Common myeloid progenitor, CD34-positive (primary cell): Measurements from ENCODE around the gene TUBD1.

Experiments
- CTCF ChIA-PET: fragments of 350-600 bp; sonication (Branson Sonifier 250); formaldehyde crosslinking; loops from one replicate; lab custom pipeline; 2021; ENCODE audit warnings: antibody characterized with exemption; lab: Charles Lee
- POLR2A ChIA-PET: fragments of 350-600 bp; sonication (Branson Sonifier 250); formaldehyde crosslinking; loops from one replicate; lab custom pipeline; 2021; ENCODE audit warnings: antibody characterized with exemption; lab: Charles Lee
- DNase-seq, 3 donors: peaks; one replicate each; pipeline versions ENCODE4 v3.0.0 to v3.0.0-alpha.2; 2013
- H3K27ac ChIP-seq, 2 experiments: 1 replicate in 1 of 2; 2 replicates in 1 of 2; pipeline ENCODE4 v1.7.0; 2013; ENCODE audit warnings: inconsistent platforms in 2 of 2, low read length in 2 of 2, mild to moderate bottlenecking in 2 of 2, low read depth in 1 of 2, moderate library complexity in 1 of 2; ENCODE audit not compliant: severe bottlenecking in 2 of 2, insufficient read depth in 1 of 2, poor library complexity in 1 of 2
- H3K27me3 ChIP-seq, 5 experiments: replicated peaks in 2 of 5; 1 replicate in 3 of 5; 2 replicates in 2 of 5; pipeline versions ENCODE4 v1.6.1 to v1.7.0; 2013; ENCODE audit warnings: low read length in 4 of 5, mild to moderate bottlenecking in 2 of 5, moderate library complexity in 2 of 5, inconsistent platforms in 1 of 5; ENCODE audit not compliant: insufficient read depth in 5 of 5, control insufficient read depth in 4 of 5
- H3K36me3 ChIP-seq, 4 experiments: 1 replicate in 2 of 4; 2 replicates in 2 of 4; pipeline versions ENCODE4 v1.6.1 to v1.7.0; 2013; ENCODE audit warnings: low read length in 3 of 4, control low read depth in 1 of 4, mild to moderate bottlenecking in 1 of 4; ENCODE audit not compliant: control insufficient read depth in 4 of 4, insufficient read depth in 4 of 4
- H3K4me1 ChIP-seq, 4 experiments: 1 replicate in 3 of 4; 2 replicates in 1 of 4; pipeline versions ENCODE4 v1.6.1 to v1.7.1; 2013; ENCODE audit warnings: low read length in 3 of 4, mild to moderate bottlenecking in 3 of 4, control low read depth in 1 of 4, inconsistent platforms in 1 of 4, moderate library complexity in 1 of 4; ENCODE audit not compliant: control insufficient read depth in 4 of 4, insufficient read depth in 4 of 4; ENCODE audit errors: control extremely low read depth in 1 of 4
- H3K4me3 ChIP-seq, 7 experiments: 1 replicate in 4 of 7; 2 replicates in 3 of 7; pipeline versions ENCODE4 v1.5.1 to v1.7.0; 2013; ENCODE audit warnings: mild to moderate bottlenecking in 7 of 7, low read length in 6 of 7, moderate library complexity in 6 of 7, inconsistent platforms in 2 of 7, low read depth in 2 of 7, control low read depth in 1 of 7; ENCODE audit not compliant: insufficient read depth in 4 of 7, control insufficient read depth in 1 of 7; ENCODE audit errors: extremely low read depth in 1 of 7
- H3K9me3 ChIP-seq, 5 experiments: 1 replicate in 4 of 5; 2 replicates in 1 of 5; pipeline versions ENCODE4 v1.6.1 to v1.7.1; 2013; ENCODE audit warnings: low read length in 4 of 5, mild to moderate bottlenecking in 2 of 5, inconsistent platforms in 1 of 5, low read depth in 1 of 5, moderate library complexity in 1 of 5; ENCODE audit not compliant: control insufficient read depth in 4 of 5, insufficient read depth in 2 of 5; ENCODE audit errors: control extremely low read depth in 1 of 5
- WGBS: methylation state at CpG from one replicate; pipeline ENCODE4 v1.1.5; 2013; ENCODE audit not compliant: insufficient coverage; 5-methylcytosine and 5-hydroxymethylcytosine counted together

The TUBD1 gene

DNA sequence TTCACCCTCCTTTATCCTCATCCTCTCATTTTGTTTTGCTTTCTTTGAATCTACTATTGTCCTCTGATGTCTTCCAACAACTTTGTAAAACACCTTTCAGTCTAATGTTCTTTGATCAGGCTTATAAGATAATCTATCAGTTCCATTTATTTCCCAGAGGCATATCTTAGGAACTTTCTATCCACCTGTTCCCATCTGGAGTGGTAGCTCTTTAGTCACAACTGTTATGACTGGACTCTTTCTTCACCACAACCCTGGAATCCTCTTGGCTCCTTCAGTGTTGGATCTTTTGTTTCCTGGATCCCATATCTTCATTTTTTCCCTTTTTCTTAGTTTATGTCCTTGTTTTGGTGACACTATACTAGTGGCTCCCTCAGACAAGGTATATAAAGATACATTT is 23.7 kb upstream of the TUBD1 start:
- no peak for DNase-seq
- CTCF ChIA-PET = interaction anchor here (1.3 kb wide), 1 partner anchor 11 kb away, joined by 3 read pairs; no protein-coding TSS in a partner anchor
- H3K36me3 ChIP-seq = peaks cover 9 to 60% (median 39%) of the 10 kb centered on the region in 4 experiments
- H3K4me3 ChIP-seq = no peak overlapping the region
- no peaks in the 10 kb centered on the region for H3K9me3 ChIP-seq
- POLR2A ChIA-PET = no interaction called here
- H3K4me1 ChIP-seq = no peaks in the 10 kb centered on the region
- no peaks in the 10 kb centered on the region for H3K27me3 ChIP-seq
- H3K27ac ChIP-seq = no peak overlapping the region

GRCh38 chr17:59914274-59914854 is 21.6 kb upstream of the TUBD1 start:
- WGBS = 100% methylated on average over 1 of the region's 1 CpG
- no peak overlapping the region for H3K27ac ChIP-seq
- H3K36me3 ChIP-seq = peaks cover 11 to 50% (median 33%) of the 10 kb centered on the region in 4 experiments
- peak; percentile 41 to 72 (median 67) for DNase-seq
- H3K27me3 ChIP-seq = no peaks in the 10 kb centered on the region
- H3K4me1 ChIP-seq = no peaks in the 10 kb centered on the region
- no peaks in the 10 kb centered on the region for H3K9me3 ChIP-seq
- ChIA-PET POLR2A (no interaction called here), CTCF (interaction anchor here (0.6 to 2.3 kb wide), 14 partner anchors 10 to 228 kb away, joined by 3 to 9 read pairs (median 4); partner anchors contain the start of gene RPS6KB1)
- no peak overlapping the region for H3K4me3 ChIP-seq

DNA sequence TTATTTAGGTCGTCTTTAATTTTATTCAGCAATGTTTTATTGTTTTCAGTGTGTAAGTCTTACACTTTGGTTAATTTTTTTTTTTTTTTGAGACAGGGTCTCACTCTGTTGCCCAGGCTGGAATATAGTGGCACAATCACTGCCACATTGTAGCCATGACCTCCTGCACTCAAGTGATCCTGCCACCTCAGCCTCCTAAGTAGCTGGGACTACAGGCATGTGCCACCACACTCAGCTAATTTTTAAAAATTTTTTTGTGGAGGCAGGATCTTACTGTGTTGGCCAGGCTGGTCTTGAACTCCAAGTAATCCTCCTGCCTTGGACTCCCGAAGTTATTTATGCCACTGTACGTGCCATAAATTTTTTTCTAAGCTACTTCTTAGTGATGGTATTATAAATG is 14.7 kb upstream of the TUBD1 start:
- POLR2A ChIA-PET = no interaction called here
- H3K4me3 ChIP-seq = no peak overlapping the region
- peaks cover 2 to 15% (median 8%) of the 10 kb centered on the region in 4 experiments for H3K36me3 ChIP-seq
- no peaks in the 10 kb centered on the region for H3K27me3 ChIP-seq
- H3K27ac ChIP-seq = no peak overlapping the region
- no peak for DNase-seq
- WGBS = no CpG with 5 or more reads among the region's 3 CpGs
- CTCF ChIA-PET = no interaction called here
- no peaks in the 10 kb centered on the region for H3K9me3 ChIP-seq
- no peaks in the 10 kb centered on the region for H3K4me1 ChIP-seq

GRCh38 chr17:59903455-59903854 is 10.7 kb upstream of the TUBD1 start:
- POLR2A ChIA-PET = no interaction called here

DNA sequence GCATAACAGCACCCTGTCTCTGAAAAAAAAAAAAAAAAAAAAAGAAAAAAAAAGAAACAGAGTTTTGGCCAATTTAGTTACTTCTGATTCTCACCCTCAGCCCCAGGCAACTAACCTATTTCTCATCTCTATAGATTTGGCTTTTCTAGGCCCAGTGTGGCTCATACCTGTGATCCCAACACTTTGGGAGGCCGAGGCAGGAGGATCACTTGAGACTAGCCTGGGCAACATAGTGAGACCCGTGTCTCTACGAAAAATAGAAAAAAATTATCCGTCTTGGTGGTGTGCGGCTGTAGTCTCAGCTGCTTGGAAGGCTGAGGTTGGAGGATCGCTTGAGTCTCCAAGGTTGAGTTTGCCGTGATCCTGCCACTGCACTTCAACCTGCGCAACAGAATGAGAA is 8.9 kb upstream of the TUBD1 start:
- ChIA-PET CTCF (interaction anchor here (1.1 kb wide), 1 partner anchor 13 kb away, joined by 3 read pairs; no protein-coding TSS in a partner anchor), POLR2A (interaction anchor here (0.6 to 0.7 kb wide), 2 partner anchors 622 to 634 kb away, joined by 4 to 6 read pairs; no protein-coding TSS in a partner anchor)
- 97% methylated on average over 7 of the region's 8 CpGs for WGBS
- no peak overlapping the region for H3K4me3 ChIP-seq
- H3K27ac ChIP-seq = no peak overlapping the region
- no peaks in the 10 kb centered on the region for H3K9me3 ChIP-seq
- no peak for DNase-seq
- H3K36me3 ChIP-seq = peaks cover 2 to 8% (median 4%) of the 10 kb centered on the region in 4 experiments
- no peaks in the 10 kb centered on the region for H3K4me1 ChIP-seq
- H3K27me3 ChIP-seq = no peaks in the 10 kb centered on the region

More at GRCh38 chr17:59903455-59903854, 10.7 kb upstream of the TUBD1 start:
- WGBS = no CpG with 5 or more reads among the region's 2 CpGs
- H3K27me3 ChIP-seq = no peaks in the 10 kb centered on the region
- no peak overlapping the region for H3K4me3 ChIP-seq
- no peaks in the 10 kb centered on the region for H3K4me1 ChIP-seq
- H3K9me3 ChIP-seq = no peaks in the 10 kb centered on the region
- CTCF ChIA-PET = interaction anchor here (1.5 kb wide), 1 partner anchor 11 kb away, joined by 7 read pairs; no protein-coding TSS in a partner anchor
- no peak overlapping the region for H3K27ac ChIP-seq
- no peak for DNase-seq
- H3K36me3 ChIP-seq = peaks cover 0 to 8% (median 4%) of the 10 kb centered on the region in 4 experiments

DNA sequence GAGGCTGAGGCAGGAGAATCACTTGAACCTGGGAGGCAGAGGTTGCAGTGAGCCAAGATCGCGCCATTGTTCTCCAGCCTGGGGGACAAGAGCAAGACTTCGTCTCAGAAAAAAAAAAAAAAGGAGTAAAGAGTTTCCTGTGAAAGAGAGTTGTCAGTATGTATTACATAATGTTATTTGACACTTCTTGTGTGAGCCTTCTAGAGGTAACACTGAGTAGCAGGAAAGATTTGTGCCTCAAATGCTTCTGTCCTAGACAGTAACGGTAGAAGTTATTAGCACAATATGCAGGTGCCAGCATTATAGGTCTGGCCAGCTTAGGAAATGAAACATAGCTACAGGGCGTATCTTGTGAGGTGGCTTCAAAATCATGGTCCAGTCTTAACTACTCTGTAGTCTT is 6.4 kb upstream of the TUBD1 start:
- CTCF ChIA-PET = interaction anchor here (0.6 kb wide), 1 partner anchor 139 kb away, joined by 3 read pairs; no protein-coding TSS in a partner anchor
- WGBS = 92% methylated on average over 4 of the region's 5 CpGs
- Histone ChIP-seq H3K36me3 (peaks cover 0 to 8% (median 3%) of the 10 kb centered on the region in 4 experiments), H3K4me1 (peaks cover 2 to 8% (median 7%) of the 10 kb centered on the region in 4 experiments), H3K9me3 (no peaks in the 10 kb centered on the region), H3K27me3 (no peaks in the 10 kb centered on the region), H3K27ac (no peak overlapping the region), H3K4me3 (no peak overlapping the region)
- DNase-seq = no peak
- POLR2A ChIA-PET = no interaction called here

DNA sequence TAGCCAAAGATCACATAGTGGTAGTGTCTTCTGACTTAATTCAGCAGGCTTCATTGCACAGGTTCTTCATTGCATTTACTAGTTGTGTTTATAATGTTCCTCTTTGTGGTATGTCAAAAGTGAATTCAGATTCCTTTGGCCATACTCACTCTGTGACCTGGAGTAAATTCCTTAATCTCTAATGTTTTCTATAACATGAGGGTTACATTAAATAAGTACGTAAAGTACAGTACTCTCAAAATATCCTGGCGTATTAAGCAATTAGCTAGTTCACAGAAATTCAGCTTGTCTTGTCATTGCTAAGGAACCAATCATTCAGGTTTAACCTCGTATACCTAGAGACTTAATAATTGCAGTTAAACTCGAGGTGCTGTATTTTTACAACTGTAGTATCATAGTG is 4.3 kb upstream of the TUBD1 start:
- DNase-seq = no peak
- WGBS = 100% methylated on average over 2 of the region's 4 CpGs
- ChIA-PET POLR2A (no interaction called here), CTCF (no interaction called here)
- Histone ChIP-seq H3K27me3 (no peaks in the 10 kb centered on the region), H3K27ac (no peak overlapping the region), H3K4me3 (no peak overlapping the region), H3K36me3 (peaks cover 0 to 8% (median 3%) of the 10 kb centered on the region in 4 experiments), H3K9me3 (no peaks in the 10 kb centered on the region), H3K4me1 (peaks cover 6 to 16% (median 11%) of the 10 kb centered on the region in 4 experiments)
